CD4-positive, alpha-beta T cell treated with Interleukin-21 for 1 hour (primary cell): ENCODE measurements around the gene EYA2.
"Not testable (repeated sequence)": the region's sequence is repeated elsewhere in the genome, so short reads cannot be mapped to it uniquely, and the experiment has no call there.

Experiments used
- DNase-seq: peaks from one replicate; pipeline ENCODE4 v3.0.0-alpha.2; 2020

Gene EYA2, protein sequence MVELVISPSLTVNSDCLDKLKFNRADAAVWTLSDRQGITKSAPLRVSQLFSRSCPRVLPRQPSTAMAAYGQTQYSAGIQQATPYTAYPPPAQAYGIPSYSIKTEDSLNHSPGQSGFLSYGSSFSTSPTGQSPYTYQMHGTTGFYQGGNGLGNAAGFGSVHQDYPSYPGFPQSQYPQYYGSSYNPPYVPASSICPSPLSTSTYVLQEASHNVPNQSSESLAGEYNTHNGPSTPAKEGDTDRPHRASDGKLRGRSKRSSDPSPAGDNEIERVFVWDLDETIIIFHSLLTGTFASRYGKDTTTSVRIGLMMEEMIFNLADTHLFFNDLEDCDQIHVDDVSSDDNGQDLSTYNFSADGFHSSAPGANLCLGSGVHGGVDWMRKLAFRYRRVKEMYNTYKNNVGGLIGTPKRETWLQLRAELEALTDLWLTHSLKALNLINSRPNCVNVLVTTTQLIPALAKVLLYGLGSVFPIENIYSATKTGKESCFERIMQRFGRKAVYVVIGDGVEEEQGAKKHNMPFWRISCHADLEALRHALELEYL

GRCh38 chr20:46894579-46894958 is at the start of gene EYA2:
Gene EYA2, plus strand, starts transcription at chr20:46894843. Its CDS starts 95,168 bp downstream, at chr20:46990011.
- no peak for DNase-seq

- DNase-seq, result no peak
These were observed 49.7 kb upstream of the EYA2 start for GRCh38 chr20:46844965-46845364.

DNA sequence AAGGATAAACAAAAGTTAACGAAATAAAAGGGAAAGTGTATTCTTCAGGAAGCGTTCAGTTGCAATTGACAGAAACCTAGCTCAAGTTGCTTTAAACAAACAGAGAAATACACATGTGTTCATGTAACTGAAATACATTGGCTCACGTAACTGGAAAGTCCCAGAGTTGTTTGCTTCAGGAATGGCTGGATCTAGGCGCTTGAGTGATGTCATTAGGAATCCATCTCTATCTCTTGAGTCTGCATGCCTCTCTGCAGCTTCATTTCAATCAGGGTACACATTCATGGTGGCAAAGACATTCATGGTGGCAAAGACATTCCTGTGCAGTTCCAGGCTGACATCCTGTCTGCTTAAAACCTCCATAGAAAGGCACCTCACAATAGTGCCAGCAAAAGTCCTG is 45.4 kb upstream of the EYA2 start:
- no peak for DNase-seq

DNA sequence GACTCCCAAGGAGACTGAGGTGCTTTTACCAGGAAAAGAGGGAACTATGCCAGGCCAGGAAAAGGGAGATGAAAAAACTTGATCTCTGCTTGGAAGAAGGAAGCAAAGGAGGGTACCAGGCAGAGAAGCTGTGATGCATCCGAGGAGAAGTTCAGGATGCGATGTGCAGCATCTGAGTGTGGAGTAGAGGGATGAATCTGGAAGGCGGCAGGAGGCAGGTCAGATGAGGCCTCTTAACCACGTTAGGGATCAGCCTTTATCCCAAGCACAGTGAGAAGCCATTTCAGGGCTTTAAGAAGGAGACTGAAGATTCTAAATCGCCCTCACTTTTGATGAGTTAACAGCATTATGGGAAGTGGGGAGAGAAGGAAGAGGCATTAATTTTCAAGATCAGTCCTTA is 44.9 kb upstream of the EYA2 start:
- DNase-seq, result no peak

- no peak for DNase-seq
These were observed 44.2 kb upstream of the EYA2 start for GRCh38 chr20:46850416-46850815.

DNA sequence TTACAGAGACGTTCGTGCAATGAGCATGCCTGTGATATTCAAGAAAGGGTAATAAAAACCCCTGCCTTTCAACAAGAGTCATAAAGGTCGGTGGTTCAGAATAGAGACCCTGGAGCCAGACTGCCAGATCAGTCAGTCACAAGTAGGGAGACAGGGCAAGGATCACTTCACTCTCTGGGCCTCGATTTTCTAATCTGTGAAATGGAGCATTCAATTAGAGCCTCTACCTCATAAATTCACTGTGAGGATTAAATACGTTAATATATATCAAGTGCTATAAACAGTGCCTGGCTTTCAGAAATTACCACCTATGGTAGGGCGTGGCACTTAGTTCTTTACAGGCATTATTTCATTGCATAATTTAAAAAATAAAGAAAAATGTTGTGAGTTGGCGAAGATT is 43.7 kb upstream of the EYA2 start:
- DNase-seq, result no peak

DNA sequence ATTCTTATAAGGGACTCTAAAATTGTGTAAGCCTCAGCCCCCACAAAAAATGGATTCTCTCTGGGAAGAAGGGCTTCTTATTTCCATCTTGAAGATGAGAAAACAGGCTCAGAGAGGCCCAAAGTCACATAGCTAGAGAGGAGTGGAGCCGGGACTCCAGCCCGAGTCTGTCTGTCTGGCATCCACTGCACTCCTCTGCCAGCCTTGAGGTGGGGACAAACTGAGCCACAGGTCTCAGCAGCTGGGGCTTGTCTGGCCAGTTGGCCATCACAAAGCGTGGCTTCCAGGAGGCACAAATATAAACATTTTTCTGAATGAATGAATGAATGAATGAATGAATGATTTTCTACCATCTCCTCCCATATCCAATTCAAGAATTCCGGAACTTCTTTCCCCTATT is 42.9 kb upstream of the EYA2 start:
- DNase-seq, result no peak

DNA sequence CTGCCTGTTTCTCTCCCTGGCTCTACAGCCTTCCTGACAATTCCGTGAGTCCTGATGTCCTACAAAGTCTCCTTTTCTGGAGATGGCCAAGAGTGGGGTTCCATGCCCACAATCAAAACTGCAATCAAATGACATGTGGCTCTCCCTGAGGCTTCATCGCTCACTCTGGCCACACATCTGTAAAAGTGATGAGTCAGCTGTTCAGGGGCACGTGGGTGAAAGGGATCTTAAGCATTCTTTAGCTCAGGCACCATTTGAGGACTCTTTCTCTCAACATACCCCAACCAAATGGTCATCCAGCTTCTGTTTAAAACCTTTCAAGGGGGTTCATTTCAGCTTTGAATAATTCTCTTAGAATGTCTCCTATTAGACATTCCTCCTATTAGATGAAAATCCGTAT is 42.3 kb upstream of the EYA2 start:
- DNase-seq, result no peak

DNA sequence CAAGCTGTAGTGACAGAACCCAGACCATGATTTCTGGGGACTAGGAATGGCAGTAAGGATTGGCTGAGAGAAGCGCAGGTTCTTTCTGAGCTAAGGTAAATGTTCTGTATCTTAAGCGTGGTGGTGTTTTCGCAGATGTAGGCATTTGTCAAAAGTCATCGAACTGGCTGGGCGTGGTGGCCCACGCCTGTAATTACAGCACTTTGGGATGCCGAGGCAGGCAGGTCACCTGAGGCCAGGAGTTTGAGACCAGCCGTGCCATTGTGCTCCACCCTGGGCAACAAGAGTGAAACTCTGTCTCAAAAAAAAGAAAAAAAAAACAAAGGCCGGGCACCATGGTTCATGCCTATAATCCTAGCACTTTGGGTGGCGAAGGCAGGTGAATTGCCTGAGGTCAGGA is 40.7 kb upstream of the EYA2 start:
- DNase-seq, result no peak

- DNase-seq, result no peak
These were observed 37.4 kb upstream of the EYA2 start for GRCh38 chr20:46857061-46857831.

DNA sequence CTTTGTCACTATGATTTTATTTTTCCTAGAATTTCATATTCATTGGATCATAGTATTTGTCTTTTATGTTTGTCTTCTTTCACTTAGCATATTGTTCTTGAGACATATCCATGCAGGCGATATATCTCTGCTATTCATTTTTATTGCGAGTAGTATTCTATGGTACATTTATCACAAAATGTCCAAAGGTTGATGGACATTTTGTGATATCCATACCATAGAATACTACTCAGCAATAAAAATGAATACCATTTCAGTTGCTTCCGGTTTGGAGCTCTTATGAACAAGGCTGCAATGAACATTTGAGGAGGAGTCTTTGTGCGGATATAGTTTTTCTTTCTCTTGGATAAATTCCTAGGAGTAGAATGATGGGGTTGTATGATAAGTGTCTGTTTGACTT is 28.8 kb upstream of the EYA2 start:
- no peak for DNase-seq

GRCh38 chr20:46870041-46870440 is 24.6 kb upstream of the EYA2 start:
- DNase-seq, result no peak

- no peak for DNase-seq
These were observed 22.1 kb upstream of the EYA2 start for GRCh38 chr20:46872328-46873211.

DNA sequence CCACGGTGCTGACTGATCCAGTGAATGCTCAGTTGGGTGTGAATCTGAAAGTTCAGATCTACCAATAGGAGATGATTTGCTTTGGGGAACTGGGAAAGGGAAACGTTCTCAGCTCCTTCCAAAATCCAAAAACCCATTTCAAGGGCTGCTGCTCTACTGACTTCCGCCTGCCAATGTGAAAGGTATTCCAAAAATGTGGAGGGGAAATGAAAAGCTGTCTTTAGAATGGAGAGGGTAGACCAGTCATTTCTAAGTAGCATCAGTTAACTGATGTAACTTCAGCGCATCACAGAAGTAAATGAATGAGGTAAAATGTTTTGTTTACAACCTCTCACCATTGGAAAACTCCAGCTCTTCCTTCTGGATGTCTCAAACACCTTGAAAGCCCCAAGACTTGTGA is 19.6 kb upstream of the EYA2 start:
- DNase-seq, result no peak

GRCh38 chr20:46879386-46879785 is 15.3 kb upstream of the EYA2 start:
- no peak for DNase-seq

- DNase-seq, result not testable (repeated sequence)
These were observed 14.7 kb upstream of the EYA2 start for GRCh38 chr20:46879963-46880362.

- no peak for DNase-seq
These were observed 10.8 kb upstream of the EYA2 start for GRCh38 chr20:46883892-46884291.

DNA sequence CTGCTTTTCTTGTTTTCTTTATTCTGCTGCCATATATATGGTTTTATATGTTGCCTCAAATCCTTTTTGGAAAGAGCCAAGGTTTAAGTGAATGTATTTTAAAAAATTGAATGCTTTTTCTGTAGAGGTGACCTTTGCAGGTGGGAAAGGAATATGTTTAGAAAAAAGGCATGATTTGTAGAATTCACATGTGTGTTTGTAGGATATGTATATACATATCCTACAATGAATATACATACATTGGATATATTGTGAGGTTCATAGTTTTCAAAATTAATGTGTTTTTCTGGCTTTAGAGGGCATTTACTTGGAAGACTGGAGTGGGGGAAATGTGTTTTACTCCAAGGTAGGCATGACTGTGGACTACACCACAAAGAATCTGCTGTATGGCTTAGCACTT is 4.0 kb upstream of the EYA2 start:
- no peak for DNase-seq

DNA sequence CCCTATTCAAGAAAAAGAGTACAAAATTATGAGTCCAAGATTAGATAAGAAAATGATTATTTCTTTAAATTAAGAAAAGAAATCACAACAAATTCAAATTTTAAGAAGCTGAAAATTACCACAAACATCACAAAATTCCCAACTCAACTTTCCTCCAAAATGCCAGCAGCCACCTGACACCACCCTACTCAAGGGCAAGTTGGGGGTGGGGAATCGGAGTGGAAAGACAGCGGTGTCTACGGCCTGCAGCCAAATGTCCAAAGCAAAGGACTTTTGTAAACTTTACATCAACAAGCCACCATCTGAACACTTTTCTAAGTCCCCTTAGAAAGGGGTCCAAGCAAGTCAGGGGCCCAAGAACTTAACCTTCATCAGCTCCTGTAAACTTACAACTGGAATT is 1.6 kb upstream of the EYA2 start:
- DNase-seq, result no peak

DNA sequence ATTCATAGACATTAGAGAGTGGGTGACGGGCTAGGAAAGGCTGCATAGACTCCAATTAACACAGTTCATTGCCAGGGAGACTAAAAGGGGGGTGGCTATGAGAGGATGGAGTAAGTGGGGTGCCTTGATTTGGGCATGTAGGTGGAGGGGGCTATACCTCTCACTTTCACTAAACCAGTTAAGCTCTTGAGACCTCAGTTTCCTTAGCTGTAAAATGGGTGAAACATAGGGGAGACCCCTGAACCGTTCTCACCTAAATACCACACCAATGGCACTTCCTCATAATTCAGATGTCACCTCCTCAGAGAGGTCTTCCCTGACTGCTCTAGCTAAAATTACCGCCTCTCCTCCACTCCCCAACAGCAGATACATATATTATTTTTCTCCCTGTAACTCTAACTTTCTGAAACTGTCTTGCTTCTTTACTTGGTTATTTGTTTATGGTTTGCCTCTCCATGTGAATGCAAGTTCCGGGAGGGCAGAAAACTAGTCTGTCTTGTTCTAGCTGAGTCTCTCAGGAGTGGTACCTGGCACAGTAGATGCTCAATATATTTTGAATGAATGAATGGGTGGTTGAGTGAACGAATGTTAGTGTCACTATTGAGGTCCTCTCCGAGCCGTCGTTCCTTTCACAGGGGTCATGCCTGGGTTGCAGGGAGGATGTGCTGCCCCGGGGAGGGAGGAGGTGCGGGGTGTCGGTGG is 615 bp upstream of the EYA2 start:
- no peak for DNase-seq

DNA sequence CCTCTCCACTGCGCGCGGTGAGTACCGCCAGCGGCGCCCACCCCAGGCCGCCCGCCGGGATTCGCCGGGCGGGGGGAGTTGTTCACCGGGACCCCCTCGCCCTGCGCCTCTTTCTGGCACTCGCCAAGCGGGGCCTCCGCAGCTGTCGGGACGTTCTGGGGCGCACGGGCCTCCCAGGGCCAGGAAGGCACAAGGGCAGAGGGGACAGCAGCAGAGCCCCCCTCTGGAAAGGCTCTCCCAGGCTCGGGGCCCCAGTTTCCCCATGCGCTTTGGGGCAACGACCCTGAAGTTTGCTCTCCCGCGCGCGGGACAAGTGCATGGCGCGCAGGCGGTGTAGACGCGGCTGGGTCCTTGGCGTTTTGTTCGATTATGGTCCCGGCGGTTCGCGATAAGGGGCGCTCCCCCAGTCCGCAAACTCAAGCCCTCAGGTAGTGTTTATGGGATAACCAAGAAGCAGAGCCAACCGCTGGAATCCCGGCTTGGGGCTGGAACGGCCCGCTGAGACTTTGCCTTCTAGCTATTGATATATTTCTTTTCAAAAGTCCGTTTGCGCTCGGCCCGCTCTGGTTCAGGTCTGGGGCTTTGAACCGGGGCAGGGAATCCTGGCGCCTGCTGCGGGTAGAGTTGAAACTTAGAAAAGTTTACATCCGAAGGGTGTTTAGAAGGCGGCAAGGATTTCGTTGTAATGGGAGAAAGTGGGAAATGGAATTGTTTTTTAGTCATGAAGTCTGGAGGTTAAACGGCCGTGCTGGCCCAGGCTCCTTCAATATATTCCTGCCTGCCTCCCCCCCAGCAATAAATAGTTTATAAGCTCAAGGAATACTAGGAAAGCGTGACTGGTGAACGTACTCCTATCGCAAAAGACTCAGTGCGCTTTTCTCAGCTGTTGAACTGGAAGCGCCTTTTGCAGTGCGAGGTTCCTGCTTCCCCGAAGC is 595 bp downstream of the EYA2 start:
- no peak for DNase-seq
